Activated B cell treated with CpG ODN at 0.5 μM for 24 hours (primary cell): ENCODE results near the gene MEF2D. TPM values are rescaled to one million over a fixed set of nuclear protein-coding genes. Genes with fewer than 3 reads are reported as not detected.

ENCODE experiments used
- ATAC-seq: fragments of 200-7000 bp; cut with Tn5 transposase; one replicate; pipeline ENCODE4 v1.10.0; 2021; ENCODE audit warnings: low read depth, mild to moderate bottlenecking, moderate library complexity
- CTCF ChIA-PET: fragments of 350-600 bp; sonication (Branson Sonifier 250); formaldehyde crosslinking; loops from one replicate; lab custom pipeline; 2021; ENCODE audit warnings: antibody characterized with exemption; lab: Charles Lee
- POLR2A ChIA-PET: fragments of 350-600 bp; sonication (Branson Sonifier 250); formaldehyde crosslinking; loops from one replicate; lab custom pipeline; 2021; ENCODE audit warnings: antibody characterized with exemption; lab: Charles Lee
- DNase-seq: peaks from one replicate; pipeline ENCODE4 v3.0.0; 2022
- H3K27ac Mint-ChIP-seq: one replicate; pipeline ENCODE4 v1.8.0; 2020; ENCODE audit warnings: mixed read lengths
- H3K27me3 Mint-ChIP-seq: one replicate; pipeline ENCODE4 v1.8.0; 2021; ENCODE audit warnings: mixed read lengths
- H3K36me3 Mint-ChIP-seq: one replicate; pipeline ENCODE4 v1.8.0; 2021; ENCODE audit warnings: low read depth, mixed read lengths
- H3K4me1 Mint-ChIP-seq: one replicate; pipeline ENCODE4 v1.8.0; 2021; ENCODE audit warnings: mixed read lengths
- H3K4me3 Mint-ChIP-seq: one replicate; pipeline ENCODE4 v1.8.0; 2020; ENCODE audit warnings: mild to moderate bottlenecking, mixed read lengths
- H3K9me3 Mint-ChIP-seq: one replicate; pipeline ENCODE4 v1.8.0; 2020; ENCODE audit warnings: mixed read lengths
- intact Hi-C: fragments of 100-400 bp; cut with micrococcal nuclease; formaldehyde crosslinking; loops from one replicate; pipeline ENCODE4 v1.15.1; 2024
- total RNA-seq: library from RNA; stranded (reverse); gene quantifications from 2 replicates; pipeline ENCODE4 v1.2.3, GENCODE V29; 2022
- TF ChIP-seq, protein P1 (sequence below): fragments of 200-600 bp; IDR thresholded peaks from one replicate; pipeline ENCODE4 v1.8.0; 2022; ENCODE audit warnings: antibody characterized with exemption, mild to moderate bottlenecking

MEF2D gene
- total RNA-seq, 1 donor from 2014 or later = 114 TPM

DNA sequence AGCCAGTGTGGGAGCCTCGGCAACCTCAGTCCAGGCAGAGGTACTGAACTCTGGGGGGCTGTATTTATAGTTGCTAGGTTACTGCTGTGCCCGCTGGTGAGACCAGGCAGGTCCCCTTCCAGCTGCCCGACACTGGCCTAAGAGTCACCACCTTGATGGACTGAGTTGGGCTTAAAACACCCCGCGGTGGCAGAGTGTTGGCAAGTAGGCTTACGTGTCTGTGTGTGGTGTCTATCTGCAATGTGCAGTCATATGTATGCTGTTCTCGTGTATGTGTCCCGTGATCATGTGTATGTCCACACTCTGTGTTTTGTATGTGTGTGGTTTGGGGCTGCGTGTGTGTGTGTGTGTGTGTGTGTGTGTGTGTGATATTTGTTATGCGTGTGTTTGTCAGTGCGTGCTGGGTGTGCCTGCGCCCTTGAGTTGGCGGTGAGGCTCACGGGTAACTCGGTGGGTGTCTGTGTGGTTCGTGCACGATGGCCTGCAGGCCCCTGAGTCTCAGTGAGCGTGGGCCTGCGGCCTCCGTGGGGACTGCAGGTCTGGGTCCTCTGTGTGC lies 65.5 kb downstream of the MEF2D start:
- Mint-ChIP-seq H3K27ac (peak overlapping the region; percentile 15), H3K36me3 (no peaks in the 10 kb centered on the region), H3K27me3 (peaks cover 78% of the 10 kb centered on the region), H3K4me1 (peaks cover 27% of the 10 kb centered on the region), H3K9me3 (no peaks in the 10 kb centered on the region), H3K4me3 (peak overlapping the region; percentile 59)
- ChIA-PET CTCF (interaction anchor here (1.2 to 2.0 kb wide), 3 partner anchors 11 to 50 kb away, joined by 4 to 6 read pairs (median 6); no protein-coding TSS in a partner anchor), POLR2A (interaction anchor here (1.2 kb wide), 1 partner anchor 14 kb away, joined by 3 read pairs; no protein-coding TSS in a partner anchor)
- intact Hi-C loops = loop anchor here (2.0 to 5.0 kb wide), 2 partner anchors 14 to 242 kb away; partner anchors contain the start of gene NES
- TF ChIP-seq, protein P1, sequence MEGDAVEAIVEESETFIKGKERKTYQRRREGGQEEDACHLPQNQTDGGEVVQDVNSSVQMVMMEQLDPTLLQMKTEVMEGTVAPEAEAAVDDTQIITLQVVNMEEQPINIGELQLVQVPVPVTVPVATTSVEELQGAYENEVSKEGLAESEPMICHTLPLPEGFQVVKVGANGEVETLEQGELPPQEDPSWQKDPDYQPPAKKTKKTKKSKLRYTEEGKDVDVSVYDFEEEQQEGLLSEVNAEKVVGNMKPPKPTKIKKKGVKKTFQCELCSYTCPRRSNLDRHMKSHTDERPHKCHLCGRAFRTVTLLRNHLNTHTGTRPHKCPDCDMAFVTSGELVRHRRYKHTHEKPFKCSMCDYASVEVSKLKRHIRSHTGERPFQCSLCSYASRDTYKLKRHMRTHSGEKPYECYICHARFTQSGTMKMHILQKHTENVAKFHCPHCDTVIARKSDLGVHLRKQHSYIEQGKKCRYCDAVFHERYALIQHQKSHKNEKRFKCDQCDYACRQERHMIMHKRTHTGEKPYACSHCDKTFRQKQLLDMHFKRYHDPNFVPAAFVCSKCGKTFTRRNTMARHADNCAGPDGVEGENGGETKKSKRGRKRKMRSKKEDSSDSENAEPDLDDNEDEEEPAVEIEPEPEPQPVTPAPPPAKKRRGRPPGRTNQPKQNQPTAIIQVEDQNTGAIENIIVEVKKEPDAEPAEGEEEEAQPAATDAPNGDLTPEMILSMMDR = no peak
- no peak for DNase-seq
- ATAC-seq = no peak

DNA sequence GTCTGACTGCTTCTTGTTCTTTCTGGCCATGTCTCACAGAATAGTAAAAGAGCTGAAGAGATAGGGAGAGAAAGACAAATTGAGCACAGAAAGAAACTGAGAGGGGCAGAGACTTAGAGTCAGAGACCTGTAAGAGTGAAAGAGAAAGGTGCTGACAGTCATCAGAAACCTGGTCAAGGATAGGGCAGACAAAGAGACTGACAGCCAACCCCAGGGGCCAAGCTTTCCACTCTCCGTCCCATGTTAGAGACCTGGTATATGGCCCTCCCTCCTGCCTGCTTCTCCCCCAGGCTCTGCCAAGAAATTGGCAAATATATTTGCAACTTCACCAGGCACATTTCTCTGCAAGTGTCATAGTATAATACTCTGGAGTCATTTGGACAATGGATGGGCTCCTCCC lies 67.0 kb downstream of the MEF2D start:
- TF ChIP-seq, protein P1 = no peak
- Mint-ChIP-seq H3K27me3 (peaks cover 80% of the 10 kb centered on the region), H3K27ac (no peak overlapping the region), H3K36me3 (no peaks in the 10 kb centered on the region), H3K4me3 (no peak overlapping the region), H3K4me1 (peaks cover 26% of the 10 kb centered on the region), H3K9me3 (no peaks in the 10 kb centered on the region)
- CTCF ChIA-PET = interaction anchor here (1.8 kb wide), 1 partner anchor 48 kb away, joined by 6 read pairs; no protein-coding TSS in a partner anchor
- DNase-seq (no peak), ATAC-seq (no peak)
- intact Hi-C loops = loop anchor here (2.0 kb wide), 1 partner anchor 13 kb away; no protein-coding TSS in a partner anchor
- POLR2A ChIA-PET = no interaction called here

DNA sequence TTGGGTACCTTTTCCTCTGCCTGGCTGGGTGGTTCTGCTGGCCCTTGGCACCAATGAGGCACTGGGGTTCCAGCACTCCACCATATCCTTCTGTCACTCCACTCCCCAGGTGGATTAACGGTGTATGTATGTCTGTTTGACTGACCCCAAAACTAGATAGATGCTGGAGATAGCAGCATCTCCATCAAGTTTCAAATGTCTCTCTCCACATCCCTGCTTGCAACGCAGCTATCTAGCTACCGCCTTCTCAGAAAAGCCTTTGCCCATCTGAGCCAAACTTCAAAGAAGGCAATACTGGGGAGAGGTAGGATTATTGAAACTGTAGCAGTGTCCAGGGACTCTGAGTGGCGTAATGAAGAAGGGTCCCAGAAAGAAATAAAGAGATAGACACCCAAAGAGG lies 67.5 kb downstream of the MEF2D start:
- intact Hi-C loops = no loop called here
- ChIA-PET POLR2A (no interaction called here), CTCF (interaction anchor here (1.8 kb wide), 1 partner anchor 47 kb away, joined by 6 read pairs; no protein-coding TSS in a partner anchor)
- H3K27me3 Mint-ChIP-seq = peaks cover 80% of the 10 kb centered on the region
- no peak overlapping the region for H3K27ac Mint-ChIP-seq
- H3K4me3 Mint-ChIP-seq = no peak overlapping the region
- H3K9me3 Mint-ChIP-seq = no peaks in the 10 kb centered on the region
- TF ChIP-seq, protein P1 = no peak
- DNase-seq = no peak
- no peak for ATAC-seq
- H3K36me3 Mint-ChIP-seq = no peaks in the 10 kb centered on the region
- H3K4me1 Mint-ChIP-seq = peaks cover 22% of the 10 kb centered on the region

DNA sequence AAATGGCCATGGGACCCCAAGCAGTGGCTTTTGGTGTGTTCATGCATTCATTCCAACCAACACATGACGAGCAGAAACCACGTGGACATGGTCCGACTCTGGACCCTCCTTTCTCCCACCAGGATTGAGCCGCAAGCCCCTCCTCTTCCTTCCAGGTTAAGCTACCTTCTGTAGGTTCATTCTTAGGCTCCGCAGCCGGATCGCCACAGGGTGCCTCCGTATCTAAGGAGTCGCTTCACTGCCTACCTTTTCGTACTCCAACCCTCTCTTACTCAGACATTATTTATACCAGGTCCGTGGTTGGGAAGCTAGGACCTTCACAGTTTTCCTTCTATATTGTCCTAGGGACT lies 67.9 kb downstream of the MEF2D start:
- TF ChIP-seq, protein P1 = no peak
- no peak for ATAC-seq
- H3K4me1 Mint-ChIP-seq = peaks cover 20% of the 10 kb centered on the region
- H3K36me3 Mint-ChIP-seq = no peaks in the 10 kb centered on the region
- DNase-seq = no peak
- H3K4me3 Mint-ChIP-seq = no peak overlapping the region
- peaks cover 80% of the 10 kb centered on the region for H3K27me3 Mint-ChIP-seq
- H3K27ac Mint-ChIP-seq = no peak overlapping the region
- POLR2A ChIA-PET = no interaction called here
- H3K9me3 Mint-ChIP-seq = no peaks in the 10 kb centered on the region
- CTCF ChIA-PET = interaction anchor here (0.8 to 1.1 kb wide), 3 partner anchors 13 to 47 kb away, joined by 3 to 7 read pairs (median 4); no protein-coding TSS in a partner anchor
- intact Hi-C loops = no loop called here

DNA sequence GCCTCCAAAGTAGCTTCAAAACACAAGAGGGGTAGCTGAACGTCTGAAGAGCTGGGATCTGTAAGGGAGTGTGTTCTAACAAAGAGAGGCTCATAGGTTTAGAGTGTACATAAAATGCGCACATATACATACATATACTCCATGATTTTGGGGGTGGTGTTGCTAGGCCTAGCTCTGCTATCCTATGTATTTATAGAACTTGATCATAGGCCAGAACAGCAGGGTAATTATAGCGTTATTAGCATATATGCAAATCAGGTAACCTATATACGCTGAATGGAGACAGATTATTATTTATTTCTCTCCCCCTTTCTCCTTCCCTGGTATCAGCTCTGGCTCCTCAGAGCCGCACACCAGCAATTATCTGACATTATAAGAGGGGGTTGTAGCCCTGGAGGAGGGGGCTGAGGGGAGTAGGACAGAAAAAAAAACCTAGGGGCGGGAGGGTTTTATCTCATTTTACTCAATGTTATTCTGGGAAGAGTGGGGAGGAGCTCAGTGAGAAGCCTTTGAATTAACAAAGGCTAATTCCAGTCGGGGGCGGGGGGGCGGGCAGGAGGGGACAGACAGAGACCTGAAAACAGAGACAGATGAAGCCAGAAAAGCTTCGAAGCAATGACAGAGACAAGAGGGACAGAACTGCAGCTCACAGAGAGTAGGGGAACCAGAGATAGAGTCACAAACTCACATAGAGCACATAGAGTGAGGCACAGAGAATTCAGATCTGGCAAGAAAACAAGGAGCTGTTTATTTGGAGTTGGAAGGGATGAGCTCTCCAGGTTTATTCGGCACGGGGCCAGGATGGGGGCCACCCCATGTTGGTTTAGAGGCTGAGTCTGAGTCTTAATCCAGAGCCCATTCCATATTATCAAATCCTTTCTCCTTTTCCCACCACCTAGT lies 68.6 kb downstream of the MEF2D start:
- H3K4me3 Mint-ChIP-seq = no peak overlapping the region
- H3K36me3 Mint-ChIP-seq = no peaks in the 10 kb centered on the region
- H3K27ac Mint-ChIP-seq = no peak overlapping the region
- H3K4me1 Mint-ChIP-seq = peaks cover 14% of the 10 kb centered on the region
- ChIA-PET CTCF (interaction anchor here (0.8 to 1.1 kb wide), 3 partner anchors 12 to 46 kb away, joined by 3 to 7 read pairs (median 4); no protein-coding TSS in a partner anchor), POLR2A (interaction anchor here (0.6 kb wide), 1 partner anchor 28 kb away, joined by 4 read pairs; no protein-coding TSS in a partner anchor)
- ATAC-seq = no peak
- H3K27me3 Mint-ChIP-seq = peaks cover 80% of the 10 kb centered on the region
- TF ChIP-seq, protein P1 = no peak
- DNase-seq = no peak
- intact Hi-C loops = no loop called here
- no peaks in the 10 kb centered on the region for H3K9me3 Mint-ChIP-seq
